ENCODE results near the gene STUM.
A peak's percentile ranks its signal among the peaks of the same experiment; 100 is the strongest.
"Not testable (repeated sequence)": the region's sequence is repeated elsewhere in the genome, so short reads cannot be mapped to it uniquely, and the experiment has no call there.

Gene STUM

GRCh38 chr1:226637147-226637935 is 88.8 kb downstream of the STUM start:
- no peak for DNase-seq (ENCODE audit: extremely low read depth, low read depth)
- TF ChIP-seq CTCF (IDR thresholded peaks at IDR 0.05; ENCODE audit: low read depth, low read length, missing control alignments): peak; percentile 60
- no peak overlapping the region for H3K4me3 ChIP-seq (replicated peaks; ENCODE audit: low read depth, low read length)

GRCh38 chr1:226638001-226638601 is 89.5 kb downstream of the STUM start:
- no peak overlapping the region for H3K4me3 ChIP-seq (replicated peaks; ENCODE audit: low read depth, low read length)
- DNase-seq (ENCODE audit: extremely low read depth, low read depth): no peak
- no peak for TF ChIP-seq CTCF (IDR thresholded peaks at IDR 0.05; ENCODE audit: low read depth, low read length, missing control alignments)

- no peak for TF ChIP-seq CTCF (IDR thresholded peaks at IDR 0.05; ENCODE audit: low read depth, low read length, missing control alignments)
- DNase-seq (ENCODE audit: extremely low read depth, low read depth): no peak
- no peak overlapping the region for H3K4me3 ChIP-seq (replicated peaks; ENCODE audit: low read depth, low read length)
Observed at GRCh38 chr1:226638608-226639007, 90.0 kb downstream of the STUM start.

GRCh38 chr1:226639206-226639605 is 90.6 kb downstream of the STUM start:
- not testable (repeated sequence) for DNase-seq (ENCODE audit: extremely low read depth, low read depth); H3K4me3 ChIP-seq (replicated peaks; ENCODE audit: low read depth, low read length)

GRCh38 chr1:226639631-226640061 is 91.1 kb downstream of the STUM start:
- no peak overlapping the region for H3K4me3 ChIP-seq (replicated peaks; ENCODE audit: low read depth, low read length)
- no peak for TF ChIP-seq CTCF (IDR thresholded peaks at IDR 0.05; ENCODE audit: low read depth, low read length, missing control alignments)
- DNase-seq (ENCODE audit: extremely low read depth, low read depth): no peak

- H3K4me3 ChIP-seq (replicated peaks; ENCODE audit: low read depth, low read length): no peak overlapping the region
- TF ChIP-seq CTCF (IDR thresholded peaks at IDR 0.05; ENCODE audit: low read depth, low read length, missing control alignments): no peak
- no peak for DNase-seq (ENCODE audit: extremely low read depth, low read depth)
Observed at GRCh38 chr1:226640321-226641136, 92.0 kb downstream of the STUM start.

GRCh38 chr1:226641671-226642231 is 93.2 kb downstream of the STUM start:
- no peak overlapping the region for H3K4me3 ChIP-seq (replicated peaks; ENCODE audit: low read depth, low read length)
- no peak for TF ChIP-seq CTCF (IDR thresholded peaks at IDR 0.05; ENCODE audit: low read depth, low read length, missing control alignments)
- DNase-seq (ENCODE audit: extremely low read depth, low read depth): no peak

Data from HFF-Myc (cell line).